K562 (cell line): ENCODE data around the gene TMEM120A. TPM values are rescaled to one million over a fixed set of nuclear protein-coding genes. Genes with fewer than 3 reads are reported as not detected.

Experiments
- BRCA1 ChIP-seq, 2 experiments: fragments of 450-650 bp in 1 of 2; sonication (generic) in 1 of 2; formaldehyde crosslinking in 1 of 2; IDR thresholded peaks; 2 replicates each; pipeline versions ENCODE4 v1.5.0 to v1.6.1; 2017 to 2020; ENCODE audit warnings: mild to moderate bottlenecking in 1 of 2, missing genetic modification reagents in 1 of 2
- CLOCK ChIP-seq: fragments of 250-450 bp; sonication (Bioruptor Pico); IDR thresholded peaks from 2 replicates; pipeline ENCODE4 v1.4.0; 2020; ENCODE audit warnings: mild to moderate bottlenecking, moderate library complexity, borderline replicate concordance
- FOXJ3 ChIP-seq: sonication (generic); formaldehyde crosslinking; IDR thresholded peaks from 2 replicates; pipeline ENCODE4 v1.4.0; 2020; ENCODE audit warnings: mild to moderate bottlenecking, missing genetic modification reagents
- GABPB2 ChIP-seq: fragments of 250-450 bp; sonication (Bioruptor Pico); conservative IDR thresholded peaks from 2 replicates; pipeline ENCODE4 v1.5.1; 2021; ENCODE audit warnings: mild to moderate bottlenecking
- GTF2F1 ChIP-seq: IDR thresholded peaks from 2 replicates; pipeline ENCODE4 v1.6.1; 2011; ENCODE audit warnings: low read depth, low read length, improper control_type of control experiment
- HDAC6 ChIP-seq: IDR thresholded peaks from 2 replicates; pipeline ENCODE4 v1.6.1; 2012; ENCODE audit warnings: low read depth, mild to moderate bottlenecking, control low read depth, inconsistent platforms, low read length, moderate library complexity
- LEF1 ChIP-seq: fragments of 450-650 bp; IDR thresholded peaks from 2 replicates; pipeline ENCODE4 v1.6.1; 2016; ENCODE audit warnings: mild to moderate bottlenecking
- MYNN ChIP-seq, 2 experiments: sonication (generic); formaldehyde crosslinking in 1 of 2; IDR thresholded peaks; 2 replicates each; pipeline versions ENCODE4 v1.5.0 to v1.6.1; 2016 to 2020; ENCODE audit warnings: antibody characterized with exemption in 1 of 2, missing genetic modification reagents in 1 of 2
- NFIC ChIP-seq: fragments of 450-650 bp; IDR thresholded peaks from 2 replicates; pipeline ENCODE4 v1.6.1; 2017; ENCODE audit warnings: mild to moderate bottlenecking, inconsistent platforms
- NONO ChIP-seq, 2 experiments: fragments of 200-400 bp in 1 of 2; fragments of 450-650 bp in 1 of 2; formaldehyde crosslinking in 1 of 2; IDR thresholded peaks; 2 replicates each; pipeline ENCODE4 v1.6.1; 2017; ENCODE audit warnings: low read depth in 2 of 2, mild to moderate bottlenecking in 2 of 2, moderate library complexity in 2 of 2, low read length in 1 of 2
- NR0B1 ChIP-seq: fragments of 450-650 bp; IDR thresholded peaks from one replicate; pipeline ENCODE4 v1.6.1; 2018; ENCODE audit warnings: mild to moderate bottlenecking, moderate library complexity; ENCODE audit not compliant: partially characterized antibody
- NR4A1 ChIP-seq, 2 experiments: fragments of 250-450 bp in 1 of 2; fragments of 450-650 bp in 1 of 2; sonication (Bioruptor Pico) in 1 of 2; IDR thresholded peaks; 2 replicates each; pipeline versions ENCODE4 v1.4.0 to v1.6.1; 2016 to 2020; ENCODE audit warnings: mild to moderate bottlenecking in 2 of 2, missing compliant biosample characterization in 1 of 2, missing genetic modification characterization in 1 of 2, moderate library complexity in 1 of 2
- RBM34 ChIP-seq: fragments of 200-400 bp; formaldehyde crosslinking; IDR thresholded peaks from 2 replicates; pipeline ENCODE4 v1.6.1; 2018; ENCODE audit warnings: low read length, borderline replicate concordance; ENCODE audit not compliant: insufficient read depth
- SNRNP70 ChIP-seq: fragments of 200-400 bp; formaldehyde crosslinking; optimal IDR thresholded peaks from 2 replicates; pipeline ENCODE3; 2017; ENCODE audit warnings: low read depth, low read length
- SRF ChIP-seq, 2 experiments: fragments of 250-450, 450-650 bp in 1 of 2; sonication (Bioruptor Pico) in 1 of 2; sonication (generic) in 1 of 2; formaldehyde crosslinking; IDR thresholded peaks; 2 replicates each; pipeline versions ENCODE4 v1.5.0 to v1.5.1; 2020 to 2022; ENCODE audit warnings: mild to moderate bottlenecking in 1 of 2, missing genetic modification reagents in 1 of 2
- STAG1 ChIP-seq: sonication (generic); formaldehyde crosslinking; IDR thresholded peaks from 2 replicates; pipeline ENCODE4 v1.5.0; 2020; ENCODE audit warnings: missing genetic modification reagents, borderline replicate concordance
- ZNF263 ChIP-seq: sonication (generic); formaldehyde crosslinking; IDR thresholded peaks from 2 replicates; pipeline ENCODE4 v1.8.0; 2022; ENCODE audit warnings: mild to moderate bottlenecking, missing genetic modification reagents, borderline replicate concordance
- ZNF512 ChIP-seq: IDR thresholded peaks from 2 replicates; pipeline ENCODE4 v1.6.1; 2016; ENCODE audit warnings: missing genetic modification characterization, missing compliant biosample characterization
- ZNF77 ChIP-seq: fragments of 250-450 bp; sonication (Bioruptor Pico); IDR thresholded peaks from 2 replicates; pipeline ENCODE4 v1.5.0; 2020
- polyA plus RNA-seq, 8 experiments: library from polyadenylated mRNA; depleted of rRNA in 4 of 8; stranded (reverse) in 5 of 8; unstranded in 3 of 8; fragments of >200 nt; fragmentation: Nextera tagmentation in 2 of 8; fragmentation: Illumina TruSeq in 1 of 8; extraction: Ambion mirVana in 2 of 8; extraction: Trizol in 1 of 8; gene quantifications; 2 replicates each; pipeline versions ENCODE4 v1.2.1 to v1.2.3, GENCODE V29; 2011 to 2014; ENCODE audit warnings: inconsistent platforms in 1 of 8, missing spikeins in 1 of 8
- total RNA-seq, 7 experiments: library from RNA; depleted of rRNA in 6 of 7; stranded (reverse); fragments of >200 nt in 6 of 7; fragmentation: Illumina TruSeq in 2 of 7; extraction: Trizol in 2 of 7; gene quantifications; 2 replicates each; pipeline versions ENCODE4 v1.2.1 to v1.2.3, GENCODE V29; 2011 to 2021; ENCODE audit warnings: low replicate concordance in 1 of 7

TMEM120A gene
- total and polyA plus RNA-seq, 9 of the 15 experiments (the other 6 are each of a cell fraction or from before 2014, with no cell fraction given): 2.3 to 90.2 (median 22.9) TPM

- TF ChIP-seq GTF2F1 (no peak), MYNN (IDR thresholded peaks at IDR 0.05) (peak; percentile 73; the same call in 1 of the 2 replicates), MYNN (CRISPR knock-in tag; IDR thresholded peaks at IDR 0.05) (no peak), NR4A1 (CRISPR knock-in tag; IDR thresholded peaks at IDR 0.05) (no peak), NR4A1 (tag; IDR thresholded peaks at IDR 0.05) (peak; percentile 92), LEF1 (peak; percentile 91), SRF (CRISPR knock-in tag; IDR thresholded peaks at IDR 0.05) (no peak), FOXJ3 (no peak), ZNF263 (CRISPR knock-in tag) (peak; percentile 43; the same call in 1 of the 2 replicates), NFIC (peak; percentile 55; the same call in 1 of the 2 replicates), NR0B1 (no peak), NONO (IDR thresholded peaks at IDR 0.05; ENCODE audit: low read depth in 2 of 2, low read length in 1 of 2) (no peak), GABPB2 (no peak; the same call in 1 of the 2 replicates), RBM34 (no peak), BRCA1 (IDR thresholded peaks at IDR 0.05) (no peak), BRCA1 (CRISPR knock-in tag; IDR thresholded peaks at IDR 0.05) (no peak), CLOCK (CRISPR knock-in tag) (0 out of 2 replicates have a peak, but pooled peaks have one; percentile 73), SNRNP70 (no peak), ZNF512 (tag) (no peak), ZNF77 (no peak), HDAC6 (no peak), STAG1 (no peak)
Observed at GRCh38 chr7:75937958-75938786, 56.2 kb downstream of the TMEM120A start (continued).
